Calu3 (cell line): ENCODE measurements around the gene TGFA. TPM values are rescaled to one million over a fixed set of nuclear protein-coding genes. Genes with fewer than 3 reads are reported as not detected.

Source experiments
- BruUV-seq: library from RNA; stranded (reverse); fragments of 400-500 nt; replicated peaks from 2 replicates; lab custom pipeline; 2021; lab: Mats Ljungman, UMichigan
- CTCF ChIA-PET: fragments of 300-600 bp; sonication (Branson Sonifier 250); formaldehyde crosslinking; loops from one replicate; lab custom pipeline; 2022; ENCODE audit warnings: antibody characterized with exemption; lab: Charles Lee
- DNase-seq: peaks from one replicate; pipeline ENCODE4 v3.0.0; 2022
- H3K27ac Mint-ChIP-seq: one replicate; pipeline ENCODE4 v1.8.0; 2022; ENCODE audit warnings: mixed read lengths; ENCODE audit not compliant: unreplicated experiment
- H3K27me3 Mint-ChIP-seq: one replicate; pipeline ENCODE4 v1.8.0; 2022; ENCODE audit warnings: mixed read lengths; ENCODE audit not compliant: unreplicated experiment
- H3K36me3 Mint-ChIP-seq: one replicate; pipeline ENCODE4 v1.8.0; 2022; ENCODE audit warnings: mild to moderate bottlenecking, moderate library complexity, mixed read lengths; ENCODE audit not compliant: insufficient read depth, unreplicated experiment
- H3K4me1 Mint-ChIP-seq: one replicate; pipeline ENCODE4 v1.8.0; 2022; ENCODE audit warnings: mild to moderate bottlenecking, low read depth, mixed read lengths; ENCODE audit not compliant: unreplicated experiment
- H3K4me3 Mint-ChIP-seq: one replicate; pipeline ENCODE4 v1.8.0; 2022; ENCODE audit warnings: mild to moderate bottlenecking, low read depth, moderate library complexity, mixed read lengths; ENCODE audit not compliant: unreplicated experiment
- H3K9me3 Mint-ChIP-seq: one replicate; pipeline ENCODE4 v1.8.0; 2022; ENCODE audit warnings: low read depth, mixed read lengths; ENCODE audit not compliant: unreplicated experiment
- CTCF ChIP-seq: fragments of 200-600 bp; IDR thresholded peaks from one replicate; pipeline ENCODE4 v1.8.0; 2022; ENCODE audit warnings: antibody characterized with exemption; ENCODE audit not compliant: unreplicated experiment
- intact Hi-C: fragments of 100-400 bp; cut with micrococcal nuclease; formaldehyde crosslinking; loops from one replicate; pipeline ENCODE4 v1.10.0; 2022; ENCODE audit not compliant: unreplicated experiment
- total RNA-seq: library from RNA; stranded (reverse); gene quantifications from 2 replicates; pipeline ENCODE4 v1.2.3, GENCODE V29; 2022

The TGFA gene
- total RNA-seq, 1 experiment from 2014 or later: 80.0 TPM

- no TSS peak for BruUV-seq
- Mint-ChIP-seq H3K9me3 (peaks cover 9% of the 10 kb centered on the region), H3K4me1 (peaks cover 66% of the 10 kb centered on the region), H3K27ac (no peak overlapping the region), H3K4me3 (no peak overlapping the region), H3K36me3 (no peaks in the 10 kb centered on the region), H3K27me3 (no peaks in the 10 kb centered on the region)
- no peak for TF ChIP-seq CTCF
- CTCF ChIA-PET: interaction anchor here (0.7 to 1.6 kb wide), 3 partner anchors 8 to 65 kb away, joined by 3 to 6 read pairs (median 3); no protein-coding TSS in a partner anchor
- no peak for DNase-seq
- intact Hi-C loops: no loop called here
Measured at GRCh38 chr2:70536517-70537055, 17.0 kb downstream of the TGFA start.

GRCh38 chr2:70535573-70535972 lies 18.1 kb downstream of the TGFA start:
- H3K9me3 Mint-ChIP-seq: peaks cover 9% of the 10 kb centered on the region
- CTCF ChIA-PET: interaction anchor here (1.5 kb wide), 1 partner anchor 11 kb away, joined by 3 read pairs; no protein-coding TSS in a partner anchor
- no peaks in the 10 kb centered on the region for H3K27me3 Mint-ChIP-seq

GRCh38 chr2:70534183-70534836 lies 19.3 kb downstream of the TGFA start:
- H3K36me3 Mint-ChIP-seq: peaks cover 5% of the 10 kb centered on the region
- peaks cover 69% of the 10 kb centered on the region for H3K4me1 Mint-ChIP-seq
- no peak for TF ChIP-seq CTCF
- CTCF ChIA-PET: no interaction called here
- no TSS peak for BruUV-seq
- peak overlapping the region; percentile 77 for H3K27ac Mint-ChIP-seq
- intact Hi-C loops: loop anchor here (2.0 kb wide), 1 partner anchor 16 kb away; no protein-coding TSS in a partner anchor
- H3K27me3 Mint-ChIP-seq: no peaks in the 10 kb centered on the region
- H3K4me3 Mint-ChIP-seq: peak overlapping the region; percentile 19
- peaks cover 9% of the 10 kb centered on the region for H3K9me3 Mint-ChIP-seq
- no peak for DNase-seq

More at GRCh38 chr2:70535573-70535972, 18.1 kb downstream of the TGFA start:
- no TSS peak for BruUV-seq
- Mint-ChIP-seq H3K4me3 (no peak overlapping the region), H3K27ac (no peak overlapping the region), H3K36me3 (no peaks in the 10 kb centered on the region), H3K4me1 (peaks cover 68% of the 10 kb centered on the region)
- no peak for DNase-seq
- no peak for TF ChIP-seq CTCF
- intact Hi-C loops: loop anchor here (2.0 kb wide), 1 partner anchor 15 kb away; no protein-coding TSS in a partner anchor

GRCh38 chr2:70532244-70532935 lies 21.2 kb downstream of the TGFA start:
- TF ChIP-seq CTCF: no peak
- CTCF ChIA-PET: interaction anchor here (0.6 kb wide), 1 partner anchor 10 kb away, joined by 3 read pairs; no protein-coding TSS in a partner anchor
- intact Hi-C loops: no loop called here
- Mint-ChIP-seq H3K9me3 (peaks cover 7% of the 10 kb centered on the region), H3K36me3 (peaks cover 10% of the 10 kb centered on the region), H3K4me3 (peak overlapping the region; percentile 9), H3K27me3 (no peaks in the 10 kb centered on the region), H3K27ac (peak overlapping the region; percentile 56), H3K4me1 (peaks cover 88% of the 10 kb centered on the region)
- BruUV-seq: no TSS peak
- DNase-seq: no peak
